Measurements from ENCODE around the gene HAAO. TPM values are rescaled to one million over a fixed set of nuclear protein-coding genes. Genes with fewer than 3 reads are reported as not detected.
A peak's percentile ranks its signal among the peaks of the same experiment; 100 is the strongest.

HAAO gene
- total RNA-seq, 1 donor from 2014 or later = 1.1 TPM

- no peak overlapping the region for H2AFZ ChIP-seq (ENCODE audit: low read depth, low read length)
- no peaks in the 10 kb centered on the region for H3K27me3 ChIP-seq (ENCODE audit: insufficient read depth, low read length)
- no peak overlapping the region for H3K9ac ChIP-seq (ENCODE audit: low read length)
- peaks cover 32% of the 10 kb centered on the region for H3K36me3 Mint-ChIP-seq (ENCODE audit: low read depth, unreplicated experiment)
- H3K9me3 ChIP-seq (ENCODE audit: insufficient read depth, low read depth, low read length) = no peaks in the 10 kb centered on the region
- no peak for FAIRE-seq
- no peak overlapping the region for H3K4me3 Mint-ChIP-seq (ENCODE audit: unreplicated experiment)
- peaks cover 1% of the 10 kb centered on the region for H3K9me3 Mint-ChIP-seq (ENCODE audit: unreplicated experiment)
- H3K79me2 ChIP-seq (ENCODE audit: insufficient read depth, low read length) = no peaks in the 10 kb centered on the region
- no peak overlapping the region for H3K27ac Mint-ChIP-seq (ENCODE audit: unreplicated experiment)
- DNase-seq (ENCODE audit: low read depth) = no peak
- peaks cover 4% of the 10 kb centered on the region for H3K27me3 Mint-ChIP-seq (ENCODE audit: low read depth, unreplicated experiment)
- H3K4me3 ChIP-seq (ENCODE audit: insufficient read depth, low read depth, low read length) = no peak overlapping the region
- TF ChIP-seq EZH2 (IDR thresholded peaks at IDR 0.05; ENCODE audit: insufficient read depth, low read length) (no peak), CTCF (IDR thresholded peaks at IDR 0.05; ENCODE audit: insufficient read depth, low read depth, low read length) (no peak)
- no peaks in the 10 kb centered on the region for H4K20me1 ChIP-seq (ENCODE audit: insufficient read depth, low read length)
- no peaks in the 10 kb centered on the region for H3K4me1 ChIP-seq (ENCODE audit: insufficient read depth, low read length)
- peaks cover 14% of the 10 kb centered on the region for H3K4me1 Mint-ChIP-seq (ENCODE audit: low read depth, unreplicated experiment)
- H3K4me2 ChIP-seq (ENCODE audit: low read length) = no peak overlapping the region
- H3K36me3 ChIP-seq (ENCODE audit: insufficient read depth, low read length) = no peaks in the 10 kb centered on the region
- no peak overlapping the region for H3K27ac ChIP-seq (ENCODE audit: low read depth, low read length)
These were observed 37.0 kb downstream of the HAAO start for GRCh38 chr2:42755191-42755880.

DNA sequence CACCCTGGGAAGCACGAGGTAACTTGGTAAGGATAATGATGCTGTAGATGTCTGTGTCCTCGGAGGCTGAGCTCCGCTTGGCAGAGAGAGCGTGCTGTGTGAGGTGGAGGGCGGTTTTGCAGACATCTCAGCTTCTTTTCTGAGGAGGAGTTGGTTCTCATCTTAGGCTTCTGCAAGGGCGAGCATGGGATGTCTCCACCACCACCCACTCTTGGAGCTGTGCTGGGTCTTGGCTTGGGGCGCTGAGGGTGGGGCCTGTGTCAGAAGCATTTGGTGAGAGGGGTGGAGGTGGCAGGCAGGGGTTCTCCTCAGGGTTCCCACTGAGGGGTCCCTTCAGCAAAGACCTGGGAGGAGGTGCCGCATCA lies 37.6 kb downstream of the HAAO start:
- no peak overlapping the region for H3K4me3 ChIP-seq (ENCODE audit: insufficient read depth, low read depth, low read length)
- Mint-ChIP-seq H3K36me3 (ENCODE audit: low read depth, unreplicated experiment) (peaks cover 26% of the 10 kb centered on the region), H3K27me3 (ENCODE audit: low read depth, unreplicated experiment) (peaks cover under 1% of the 10 kb centered on the region), H3K4me1 (ENCODE audit: low read depth, unreplicated experiment) (peaks cover 14% of the 10 kb centered on the region), H3K27ac (ENCODE audit: unreplicated experiment) (no peak overlapping the region), H3K4me3 (ENCODE audit: unreplicated experiment) (no peak overlapping the region), H3K9me3 (ENCODE audit: unreplicated experiment) (peaks cover 1% of the 10 kb centered on the region)
- no peaks in the 10 kb centered on the region for H3K9me3 ChIP-seq (ENCODE audit: insufficient read depth, low read depth, low read length)
- H3K79me2 ChIP-seq (ENCODE audit: insufficient read depth, low read length) = no peaks in the 10 kb centered on the region
- TF ChIP-seq CTCF (IDR thresholded peaks at IDR 0.05; ENCODE audit: insufficient read depth, low read depth, low read length) = no peak
- no peak for TF ChIP-seq EZH2 (IDR thresholded peaks at IDR 0.05; ENCODE audit: insufficient read depth, low read length)
- H3K4me1 ChIP-seq (ENCODE audit: insufficient read depth, low read length) = no peaks in the 10 kb centered on the region
- H3K36me3 ChIP-seq (ENCODE audit: insufficient read depth, low read length) = no peaks in the 10 kb centered on the region
- H3K9ac ChIP-seq (ENCODE audit: low read length) = no peak overlapping the region
- no peaks in the 10 kb centered on the region for H3K27me3 ChIP-seq (ENCODE audit: insufficient read depth, low read length)
- no peak overlapping the region for H2AFZ ChIP-seq (ENCODE audit: low read depth, low read length)
- H3K4me2 ChIP-seq (ENCODE audit: low read length) = no peak overlapping the region
- no peak overlapping the region for H3K27ac ChIP-seq (ENCODE audit: low read depth, low read length)
- FAIRE-seq = no peak
- no peaks in the 10 kb centered on the region for H4K20me1 ChIP-seq (ENCODE audit: insufficient read depth, low read length)
- no peak for DNase-seq (ENCODE audit: low read depth)

DNA sequence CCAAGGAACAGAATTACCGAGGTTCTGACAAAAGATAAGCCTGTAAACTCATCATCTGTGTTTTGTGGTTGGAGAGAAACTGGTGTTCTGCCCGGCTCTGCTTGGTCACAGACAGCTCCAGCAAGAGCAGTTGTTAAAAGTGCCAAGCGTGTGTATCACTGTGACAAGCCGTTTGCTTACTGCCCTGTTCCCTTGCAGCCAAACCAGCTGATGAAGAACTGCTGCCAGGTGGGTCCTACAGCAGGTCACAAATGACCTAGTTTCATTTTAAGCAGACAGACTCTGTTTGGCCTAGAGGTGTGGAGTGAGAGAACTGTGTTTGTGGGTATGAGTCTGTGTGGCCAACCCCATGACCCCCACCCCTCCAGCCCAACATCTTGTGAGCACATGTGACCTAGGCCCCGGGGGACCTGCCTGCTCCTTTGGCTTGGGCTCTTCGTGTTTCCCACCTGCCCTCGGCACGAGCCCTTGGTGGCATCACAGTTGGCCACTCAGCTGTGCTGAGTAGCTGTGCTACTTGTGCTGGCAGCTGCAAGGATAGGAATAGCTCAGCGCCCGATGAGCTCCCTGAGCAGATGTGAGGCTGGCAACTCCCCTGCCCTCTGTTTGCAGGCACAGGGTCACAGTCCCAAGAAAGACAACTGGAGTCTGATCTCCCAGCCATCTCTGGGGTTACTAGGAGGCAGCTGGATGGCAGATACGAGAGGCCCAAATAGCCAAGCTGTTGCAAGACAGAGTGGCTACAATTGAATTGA lies 38.2 kb downstream of the HAAO start:
- Histone ChIP-seq H3K27me3 (ENCODE audit: insufficient read depth, low read length) (no peaks in the 10 kb centered on the region), H3K79me2 (ENCODE audit: insufficient read depth, low read length) (no peaks in the 10 kb centered on the region), H3K27ac (ENCODE audit: low read depth, low read length) (no peak overlapping the region), H3K36me3 (ENCODE audit: insufficient read depth, low read length) (no peaks in the 10 kb centered on the region), H3K9ac (ENCODE audit: low read length) (no peak overlapping the region), H4K20me1 (ENCODE audit: insufficient read depth, low read length) (no peaks in the 10 kb centered on the region), H2AFZ (ENCODE audit: low read depth, low read length) (no peak overlapping the region), H3K4me3 (ENCODE audit: insufficient read depth, low read depth, low read length) (no peak overlapping the region), H3K4me1 (ENCODE audit: insufficient read depth, low read length) (no peaks in the 10 kb centered on the region), H3K9me3 (ENCODE audit: insufficient read depth, low read depth, low read length) (no peaks in the 10 kb centered on the region), H3K4me2 (ENCODE audit: low read length) (no peak overlapping the region)
- Mint-ChIP-seq H3K4me3 (ENCODE audit: unreplicated experiment) (no peak overlapping the region), H3K9me3 (ENCODE audit: unreplicated experiment) (peaks cover 1% of the 10 kb centered on the region), H3K27ac (ENCODE audit: unreplicated experiment) (no peak overlapping the region), H3K27me3 (ENCODE audit: low read depth, unreplicated experiment) (no peaks in the 10 kb centered on the region), H3K36me3 (ENCODE audit: low read depth, unreplicated experiment) (peaks cover 24% of the 10 kb centered on the region), H3K4me1 (ENCODE audit: low read depth, unreplicated experiment) (peaks cover 14% of the 10 kb centered on the region)
- FAIRE-seq (no peak), DNase-seq (ENCODE audit: low read depth) (peak; percentile 26)
- TF ChIP-seq CTCF (IDR thresholded peaks at IDR 0.05; ENCODE audit: insufficient read depth, low read depth, low read length) (no peak), EZH2 (IDR thresholded peaks at IDR 0.05; ENCODE audit: insufficient read depth, low read length) (no peak)
